Ovary (tissue), 9 donors: ENCODE data around the gene FOXP1. TPM values are rescaled to one million over a fixed set of nuclear protein-coding genes. Genes with fewer than 3 reads are reported as not detected.

ENCODE experiments used
- DNase-seq, 5 donors: peaks; one replicate each; pipeline ENCODE4 v3.0.0-alpha.2; 2019 to 2020
- H3K27ac ChIP-seq, 2 donors: fragments of 200-600 bp; one replicate each; pipeline versions ENCODE4 v1.5.1 to v1.8.0; 2019 to 2022
- H3K27me3 ChIP-seq: fragments of 200-600 bp; one replicate; pipeline ENCODE4 v1.8.0; 2022
- H3K36me3 ChIP-seq: fragments of 200-600 bp; sonication (generic); one replicate; pipeline ENCODE4 v1.5.1; 2019
- H3K4me1 ChIP-seq: one replicate; pipeline ENCODE4 v1.8.1; 2013; ENCODE audit warnings: mild to moderate bottlenecking, moderate library complexity; ENCODE audit not compliant: insufficient read depth
- H3K4me3 ChIP-seq: fragments of 200-600 bp; sonication (generic); one replicate; pipeline ENCODE4 v1.5.1; 2017
- H3K9me3 ChIP-seq, 2 donors: fragments of 200-600 bp in 1 of 2; sonication (generic) in 1 of 2; one replicate each; pipeline versions ENCODE4 v1.5.1 to v1.8.1; 2013 to 2019; ENCODE audit warnings: mild to moderate bottlenecking in 1 of 2, moderate library complexity in 1 of 2
- EP300 ChIP-seq: sonication (generic); formaldehyde crosslinking; IDR thresholded peaks from one replicate; pipeline ENCODE4 v1.6.1; 2017; ENCODE audit warnings: antibody characterized with exemption
- POLR2A ChIP-seq: fragments of 450-650 bp; IDR thresholded peaks from one replicate; pipeline ENCODE4 v1.6.1; 2017; ENCODE audit warnings: antibody characterized with exemption, mild to moderate bottlenecking, moderate library complexity
- WGBS, 3 donors: extraction: QIAGEN DNeasy Blood & Tissue Kit in 1 of 3; methylation state at CpG; one replicate each; pipeline versions ENCODE4 v1.1.5 to v1.1.7; 2013 to 2017; 5-methylcytosine and 5-hydroxymethylcytosine counted together
- intact Hi-C, 4 donors: fragments of 100-400 bp; cut with DNase I; formaldehyde crosslinking; loops; one replicate each; pipeline versions ENCODE4 v1.11.0 to v1.15.1; 2022 to 2023
- polyA plus RNA-seq, 2 donors: library from polyadenylated mRNA; stranded (reverse); fragments of 200-250 nt in 1 of 2; fragments of 350-450 nt in 1 of 2; fragmentation: Illumina TruSeq in 1 of 2; extraction: RNeasy Lipid Tissue Mini Kit (QIAGEN cat#74804) in 1 of 2; gene quantifications; one replicate each; pipeline ENCODE4 v1.2.3, GENCODE V29; 2013 to 2014
- total RNA-seq, 7 donors: library from RNA; depleted of rRNA in 2 of 7; stranded (reverse); fragments of >200 nt in 2 of 7; fragmentation: NEBNext Ultra II Directional in 3 of 7; extraction: Animal tissue kit (Norgen Biotek cat#: 25700) in 3 of 7; gene quantifications; one replicate each; pipeline versions ENCODE4 v1.1.0 to v1.2.4, GENCODE V29; 2016 to 2023
- TF ChIP-seq, protein P1 (sequence below), 3 donors: fragments of 450-650 bp in 2 of 3; fragments of 200-600 bp in 1 of 3; IDR thresholded peaks; one replicate each; pipeline versions ENCODE4 v1.5.1 to v1.8.0; 2016 to 2022; ENCODE audit warnings: antibody characterized with exemption in 3 of 3, mild to moderate bottlenecking in 1 of 3
- donor health status: DM: no; HTN: no; CAD: no; lungs with moderate emphysema.
- donor health status: DM: no; HTN: no; CAD: no.
- donor health status: Bipolar disorder and iron deficiency.
- donor health status: DM: yes; HTN: yes; CAD: no.
- donor health status: DM: no; HTN: no; CAD: no.
- donor health status: DM: yes; HTN: yes; CAD: no.

The FOXP1 gene
- total and polyA plus RNA-seq, 9 donors, result 31.7 to 126 (median 114) TPM

DNA sequence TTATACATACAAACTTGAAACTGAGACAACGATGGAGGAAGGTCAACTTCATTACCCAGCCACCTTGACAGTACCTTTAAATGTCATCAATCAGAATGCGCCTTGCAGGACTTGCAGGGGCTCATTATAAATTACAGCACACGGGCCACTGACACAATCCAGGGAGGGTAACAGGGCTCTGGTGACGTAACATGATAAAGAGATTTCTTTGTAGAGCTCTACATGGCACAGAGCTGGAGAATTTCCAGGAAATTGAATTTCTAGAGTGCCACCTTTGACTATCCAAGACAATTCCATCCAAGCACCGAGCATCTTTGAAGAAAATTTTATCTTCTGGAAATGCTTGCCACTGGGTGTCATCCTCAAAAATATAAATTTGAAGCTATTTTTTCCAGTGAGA lies 486.0 kb downstream of the FOXP1 start:
- peaks cover 11% of the 10 kb centered on the region for H3K4me1 ChIP-seq
- intact Hi-C loops, result no loop called here
- no peaks in the 10 kb centered on the region for H3K27me3 ChIP-seq
- no peak overlapping the region for H3K27ac ChIP-seq
- TF ChIP-seq POLR2A, result no peak
- TF ChIP-seq, protein P1, sequence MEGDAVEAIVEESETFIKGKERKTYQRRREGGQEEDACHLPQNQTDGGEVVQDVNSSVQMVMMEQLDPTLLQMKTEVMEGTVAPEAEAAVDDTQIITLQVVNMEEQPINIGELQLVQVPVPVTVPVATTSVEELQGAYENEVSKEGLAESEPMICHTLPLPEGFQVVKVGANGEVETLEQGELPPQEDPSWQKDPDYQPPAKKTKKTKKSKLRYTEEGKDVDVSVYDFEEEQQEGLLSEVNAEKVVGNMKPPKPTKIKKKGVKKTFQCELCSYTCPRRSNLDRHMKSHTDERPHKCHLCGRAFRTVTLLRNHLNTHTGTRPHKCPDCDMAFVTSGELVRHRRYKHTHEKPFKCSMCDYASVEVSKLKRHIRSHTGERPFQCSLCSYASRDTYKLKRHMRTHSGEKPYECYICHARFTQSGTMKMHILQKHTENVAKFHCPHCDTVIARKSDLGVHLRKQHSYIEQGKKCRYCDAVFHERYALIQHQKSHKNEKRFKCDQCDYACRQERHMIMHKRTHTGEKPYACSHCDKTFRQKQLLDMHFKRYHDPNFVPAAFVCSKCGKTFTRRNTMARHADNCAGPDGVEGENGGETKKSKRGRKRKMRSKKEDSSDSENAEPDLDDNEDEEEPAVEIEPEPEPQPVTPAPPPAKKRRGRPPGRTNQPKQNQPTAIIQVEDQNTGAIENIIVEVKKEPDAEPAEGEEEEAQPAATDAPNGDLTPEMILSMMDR (IDR thresholded peaks at IDR 0.05), result no peak
- no peak for TF ChIP-seq EP300
- H3K36me3 ChIP-seq, result no peaks in the 10 kb centered on the region
- no peak for DNase-seq
- WGBS, 3 donors, result 80 to 83% (median 80%) methylated on average over 5 of the region's 5 CpGs
- no peaks in the 10 kb centered on the region for H3K9me3 ChIP-seq
- no peak overlapping the region for H3K4me3 ChIP-seq

DNA sequence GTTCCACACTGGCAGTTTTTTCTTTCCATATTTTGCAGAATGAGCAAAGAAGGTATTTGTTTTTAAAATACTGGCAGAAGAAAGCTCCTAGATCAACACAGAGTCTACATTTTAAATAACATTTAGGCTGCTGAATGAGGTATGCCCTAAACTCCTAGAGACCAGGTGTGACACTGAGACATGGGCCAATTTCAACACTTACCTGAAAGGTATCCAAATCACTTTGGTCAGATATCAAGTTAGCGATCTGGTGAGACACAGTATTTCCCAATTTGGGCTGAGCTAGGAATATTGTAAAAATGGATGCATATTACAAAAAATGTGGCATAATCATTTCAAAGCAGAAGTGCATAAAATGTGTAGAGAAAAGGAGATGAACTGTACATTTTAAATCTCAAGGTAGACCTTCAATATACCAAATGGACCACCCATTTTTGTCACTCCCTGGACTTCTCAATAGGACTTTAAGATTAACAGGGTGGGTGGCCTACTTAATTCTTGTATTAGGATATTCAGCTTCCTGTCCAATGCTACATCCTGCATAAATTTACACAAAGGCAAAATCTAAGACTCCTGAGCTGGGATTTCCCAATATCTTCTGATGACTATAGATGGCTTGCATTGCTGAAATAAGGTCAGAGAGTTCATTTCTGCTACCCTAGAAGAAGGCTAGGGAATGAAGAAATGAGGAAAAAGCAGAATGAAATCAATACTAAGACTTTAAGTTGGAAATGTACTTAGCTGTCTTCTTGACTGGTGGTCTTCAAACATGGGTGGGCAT lies 487.8 kb downstream of the FOXP1 start:
- WGBS, 3 donors, result 97% methylated on average over 1 of the region's 1 CpG
- Histone ChIP-seq H3K4me1 (peaks cover 5% of the 10 kb centered on the region), H3K36me3 (no peaks in the 10 kb centered on the region), H3K27me3 (no peaks in the 10 kb centered on the region), H3K9me3 (no peaks in the 10 kb centered on the region), H3K4me3 (no peak overlapping the region), H3K27ac (no peak overlapping the region)
- TF ChIP-seq POLR2A, result no peak
- no peak for TF ChIP-seq EP300
- TF ChIP-seq, protein P1 (IDR thresholded peaks at IDR 0.05), result no peak
- no peak for DNase-seq
- intact Hi-C loops, result no loop called here

DNA sequence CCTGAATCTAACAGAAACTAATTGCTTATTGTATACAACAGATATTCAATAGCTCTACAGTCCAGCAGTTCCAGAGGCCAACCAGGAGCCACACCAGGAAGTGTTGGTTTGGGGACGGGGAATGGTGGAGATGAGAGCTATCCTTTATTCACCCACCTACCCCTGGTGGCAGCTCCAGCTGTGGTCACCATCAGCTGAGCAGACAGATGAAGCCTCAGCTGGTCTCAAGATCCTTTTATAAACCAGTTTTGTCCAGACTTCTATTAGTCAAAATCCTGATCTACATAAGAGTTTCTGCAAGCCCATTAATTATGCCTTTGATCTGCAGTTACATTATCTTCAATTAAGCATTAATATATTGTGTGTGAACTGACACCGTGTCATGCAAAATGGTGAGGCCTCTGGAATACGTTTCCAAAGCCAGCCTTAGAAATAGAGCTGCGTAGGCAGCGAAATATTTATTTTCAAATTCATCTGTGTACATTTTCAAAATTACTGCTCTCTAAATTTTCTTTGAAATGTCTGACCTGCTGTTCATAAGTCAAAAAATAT lies 488.8 kb downstream of the FOXP1 start:
- Histone ChIP-seq H3K36me3 (no peaks in the 10 kb centered on the region), H3K27me3 (no peaks in the 10 kb centered on the region), H3K4me1 (peaks cover 3% of the 10 kb centered on the region), H3K27ac (no peak overlapping the region), H3K9me3 (no peaks in the 10 kb centered on the region), H3K4me3 (no peak overlapping the region)
- WGBS, 3 donors, result 96 to 97% (median 97%) methylated on average over 5 of the region's 5 CpGs
- TF ChIP-seq EP300, result no peak
- TF ChIP-seq, protein P1 (IDR thresholded peaks at IDR 0.05), result no peak
- TF ChIP-seq POLR2A, result no peak
- DNase-seq, result no peak
- intact Hi-C loops, result no loop called here

DNA sequence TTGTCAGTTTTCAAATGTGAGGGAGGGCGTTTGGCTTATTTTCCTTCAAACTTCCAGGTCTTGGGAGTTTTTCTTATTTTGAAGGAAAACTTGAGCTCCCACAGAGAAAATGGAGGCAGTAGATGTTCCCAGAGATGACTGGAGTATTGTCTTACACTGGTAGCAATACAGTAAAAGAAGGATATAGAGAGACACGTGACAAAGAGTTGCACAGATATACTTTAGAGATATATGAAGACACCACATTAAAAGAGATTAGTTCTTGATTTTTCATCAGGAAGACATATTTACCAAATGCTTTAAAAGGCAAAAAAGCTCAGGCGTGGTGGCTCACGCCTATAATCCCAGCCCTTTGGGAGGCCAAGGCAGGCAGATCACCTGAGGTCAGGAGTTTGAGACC lies 490.9 kb downstream of the FOXP1 start:
- H3K4me3 ChIP-seq, result no peak overlapping the region
- peaks cover 8% of the 10 kb centered on the region for H3K4me1 ChIP-seq
- no peaks in the 10 kb centered on the region for H3K36me3 ChIP-seq
- no peak for DNase-seq
- no peaks in the 10 kb centered on the region for H3K27me3 ChIP-seq
- H3K9me3 ChIP-seq, result no peaks in the 10 kb centered on the region
- TF ChIP-seq, protein P1 (IDR thresholded peaks at IDR 0.05), result no peak
- TF ChIP-seq POLR2A (no peak), EP300 (no peak)
- intact Hi-C loops, result no loop called here
- H3K27ac ChIP-seq, result no peak overlapping the region
- WGBS, 3 donors, result 85 to 93% (median 92%) methylated on average over 4 of the region's 4 CpGs
